Activated CD4-positive, alpha-beta memory T cell treated with anti-CD3 and anti-CD28 coated beads, Interleukin-2, amount 10 ng/mL, durations not matched to agents 7 days and 5 days (primary cell): ENCODE measurements around the gene ARID1B. TPM values are rescaled to one million over a fixed set of nuclear protein-coding genes. Genes with fewer than 3 reads are reported as not detected.

Experiments
- CTCF ChIA-PET: fragments of 350-600 bp; sonication (Branson Sonifier 250); formaldehyde crosslinking; loops from one replicate; lab custom pipeline; 2021; ENCODE audit warnings: antibody characterized with exemption, inconsistent platforms; lab: Charles Lee
- POLR2A ChIA-PET: fragments of 350-600 bp; sonication (Branson Sonifier 250); formaldehyde crosslinking; loops from one replicate; lab custom pipeline; 2021; ENCODE audit warnings: antibody characterized with exemption; lab: Charles Lee
- DNase-seq: peaks from one replicate; pipeline ENCODE4 v3.0.0-alpha.2; 2020
- H3K27ac Mint-ChIP-seq: one replicate; pipeline ENCODE4 v1.8.0; 2021; ENCODE audit warnings: mild to moderate bottlenecking, mixed read lengths
- H3K27me3 Mint-ChIP-seq: one replicate; pipeline ENCODE4 v1.8.0; 2021; ENCODE audit warnings: mixed read lengths
- H3K36me3 Mint-ChIP-seq: one replicate; pipeline ENCODE4 v1.8.0; 2021; ENCODE audit warnings: low read depth, mixed read lengths
- H3K4me1 Mint-ChIP-seq: one replicate; pipeline ENCODE4 v1.8.0; 2021; ENCODE audit warnings: mixed read lengths
- H3K4me3 Mint-ChIP-seq: one replicate; pipeline ENCODE4 v1.8.0; 2021; ENCODE audit warnings: mild to moderate bottlenecking, mixed read lengths
- H3K9me3 Mint-ChIP-seq: one replicate; pipeline ENCODE4 v1.8.0; 2021; ENCODE audit warnings: mixed read lengths
- total RNA-seq, 2 experiments: library from RNA; stranded (reverse); gene quantifications; one replicate each; pipeline ENCODE4 v1.2.3, GENCODE V29; 2021

ARID1B gene
- total RNA-seq, 2 experiments from 2014 or later, result 63.4 to 65.5 TPM

DNA sequence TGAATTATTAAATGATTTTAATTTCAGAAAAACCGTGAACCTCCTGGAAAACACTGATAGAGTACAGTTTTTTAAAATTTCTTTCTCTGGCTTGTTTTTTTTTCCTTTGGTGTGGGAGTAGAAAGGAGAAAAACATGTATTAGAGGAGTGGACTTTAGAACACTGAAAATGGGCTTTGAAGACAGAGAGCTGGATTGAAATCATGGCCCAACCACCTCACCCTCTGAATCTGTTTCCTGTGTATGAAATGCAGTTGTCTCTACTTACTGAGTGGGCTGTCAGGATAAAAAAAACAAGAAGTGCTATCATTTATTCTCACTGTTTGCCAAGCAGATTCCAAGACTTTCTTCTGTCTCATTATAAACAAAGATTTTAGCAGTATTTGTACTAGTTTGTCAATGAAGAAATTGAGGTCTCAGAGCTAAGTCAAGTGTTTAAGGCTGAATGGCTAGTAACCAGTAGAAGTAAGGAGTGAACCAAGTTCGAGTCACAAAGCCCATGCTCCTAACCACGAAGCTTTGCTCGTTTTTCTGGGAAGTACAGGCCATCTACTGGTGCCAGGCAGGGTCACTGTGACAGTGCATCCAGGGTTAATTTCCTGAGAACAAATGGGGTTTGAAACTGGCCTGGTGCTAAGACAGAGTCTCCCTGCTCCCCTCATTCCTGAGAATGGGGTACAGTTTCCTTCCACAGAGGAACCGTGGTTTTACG lies 289.8 kb downstream of the ARID1B start:
- no peak overlapping the region for H3K4me3 Mint-ChIP-seq
- peaks cover 48% of the 10 kb centered on the region for H3K4me1 Mint-ChIP-seq
- POLR2A ChIA-PET, result interaction anchor here (0.7 to 1.2 kb wide), 2 partner anchors 11 to 21 kb away, joined by 3 to 5 read pairs; no protein-coding TSS in a partner anchor

DNA sequence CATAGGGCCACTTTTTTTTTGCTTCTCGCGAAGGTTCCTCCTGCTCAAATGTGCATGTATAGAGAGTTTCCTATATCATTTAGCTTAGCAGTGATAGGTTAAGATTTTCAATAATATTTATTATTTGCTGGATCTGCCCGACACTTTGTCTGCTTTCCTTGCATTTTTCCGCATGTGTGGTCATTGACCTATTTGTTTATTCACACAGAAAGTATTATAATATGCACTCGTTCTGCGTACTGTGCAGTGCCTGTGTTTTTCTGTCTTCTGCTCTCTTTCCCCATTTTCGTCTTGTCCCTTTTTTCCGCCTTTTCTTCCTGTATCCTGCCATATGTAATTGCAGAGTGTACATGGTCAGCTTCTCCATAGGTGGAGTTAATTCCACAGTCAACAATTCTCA lies 290.3 kb downstream of the ARID1B start:
- Mint-ChIP-seq H3K27ac (no peak overlapping the region), H3K4me1 (peaks cover 46% of the 10 kb centered on the region), H3K27me3 (no peaks in the 10 kb centered on the region), H3K36me3 (peaks cover 9% of the 10 kb centered on the region), H3K4me3 (no peak overlapping the region), H3K9me3 (no peaks in the 10 kb centered on the region)
- ChIA-PET POLR2A (interaction anchor here (0.7 to 1.2 kb wide), 3 partner anchors 12 to 46 kb away, joined by 3 to 5 read pairs (median 3); no protein-coding TSS in a partner anchor), CTCF (interaction anchor here (1.0 to 1.6 kb wide), 3 partner anchors 11 to 117 kb away, joined by 3 to 4 read pairs (median 3); no protein-coding TSS in a partner anchor)
- DNase-seq, result no peak

More for the DNA sequence above, 289.8 kb downstream of the ARID1B start:
- no peaks in the 10 kb centered on the region for H3K27me3 Mint-ChIP-seq
- H3K27ac Mint-ChIP-seq, result no peak overlapping the region
- no peak for DNase-seq
- H3K36me3 Mint-ChIP-seq, result peaks cover 12% of the 10 kb centered on the region
- no peaks in the 10 kb centered on the region for H3K9me3 Mint-ChIP-seq
- CTCF ChIA-PET, result interaction anchor here (1.0 to 1.6 kb wide), 2 partner anchors 10 to 117 kb away, joined by 3 read pairs; no protein-coding TSS in a partner anchor

DNA sequence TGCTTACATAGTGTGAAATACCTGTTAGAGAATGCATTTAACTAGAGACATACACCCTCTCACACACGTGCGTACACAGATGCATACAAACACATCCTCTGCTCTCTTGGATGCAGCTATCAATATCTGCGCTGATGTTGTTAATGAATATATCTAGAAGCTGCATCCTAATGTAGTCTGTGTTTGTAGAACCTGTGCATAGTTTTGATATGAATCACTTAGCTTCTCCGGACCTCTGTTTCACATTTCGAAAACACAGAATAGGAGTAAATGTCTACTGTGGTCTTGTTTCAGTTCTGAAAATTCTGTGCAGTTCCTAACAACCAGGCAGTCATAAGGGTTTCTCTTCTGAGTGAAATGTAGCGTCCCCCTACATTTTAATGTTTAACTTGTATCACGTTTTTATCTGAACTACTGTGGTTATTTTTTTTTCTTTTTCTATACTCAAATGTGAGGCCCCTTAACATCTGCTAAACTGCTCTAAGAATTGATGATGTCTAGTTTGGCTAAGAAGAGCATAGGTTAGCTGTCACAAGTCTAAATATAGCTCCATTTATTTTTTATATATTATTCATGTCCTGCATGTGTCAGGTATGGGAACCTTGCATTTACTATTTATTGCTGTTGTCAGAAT lies 291.6 kb downstream of the ARID1B start:
- Mint-ChIP-seq H3K4me3 (no peak overlapping the region), H3K9me3 (no peaks in the 10 kb centered on the region), H3K27me3 (no peaks in the 10 kb centered on the region), H3K27ac (peak overlapping the region; percentile 64), H3K36me3 (peaks cover 13% of the 10 kb centered on the region), H3K4me1 (peaks cover 37% of the 10 kb centered on the region)
- CTCF ChIA-PET, result interaction anchor here (0.6 to 1.5 kb wide), 5 partner anchors 18 to 119 kb away, joined by 3 to 4 read pairs (median 3); no protein-coding TSS in a partner anchor
- no peak for DNase-seq
- POLR2A ChIA-PET, result interaction anchor here (0.7 to 1.6 kb wide), 7 partner anchors 13 to 579 kb away, joined by 3 to 9 read pairs (median 3); no protein-coding TSS in a partner anchor

DNA sequence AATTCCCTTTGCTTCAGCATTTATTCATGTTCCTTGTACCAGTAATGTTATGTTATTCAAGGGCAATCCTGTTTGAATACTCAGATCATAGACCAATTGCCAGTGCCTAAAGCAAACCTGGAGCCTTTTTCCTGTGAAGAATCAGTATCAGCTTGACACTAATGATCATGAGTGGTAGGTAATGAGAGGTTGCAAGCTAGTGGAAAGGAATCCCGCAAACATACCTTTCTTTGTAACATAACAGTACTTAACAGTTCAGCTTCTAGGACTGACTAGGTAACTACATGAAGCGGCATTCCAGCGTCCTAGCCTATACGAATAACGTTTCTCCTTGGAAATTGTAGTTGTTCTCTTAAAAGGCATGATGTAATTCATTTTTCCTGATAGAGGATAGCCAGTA lies 292.4 kb downstream of the ARID1B start:
- Mint-ChIP-seq H3K27ac (peak overlapping the region; percentile 36), H3K27me3 (no peaks in the 10 kb centered on the region), H3K36me3 (peaks cover 17% of the 10 kb centered on the region), H3K4me1 (peaks cover 39% of the 10 kb centered on the region), H3K4me3 (no peak overlapping the region), H3K9me3 (no peaks in the 10 kb centered on the region)
- no peak for DNase-seq
- ChIA-PET POLR2A (interaction anchor here (1.1 to 1.6 kb wide), 4 partner anchors 15 to 35 kb away, joined by 3 to 9 read pairs (median 3); no protein-coding TSS in a partner anchor), CTCF (interaction anchor here (1.0 to 1.4 kb wide), 3 partner anchors 17 to 36 kb away, joined by 3 to 4 read pairs (median 3); no protein-coding TSS in a partner anchor)

DNA sequence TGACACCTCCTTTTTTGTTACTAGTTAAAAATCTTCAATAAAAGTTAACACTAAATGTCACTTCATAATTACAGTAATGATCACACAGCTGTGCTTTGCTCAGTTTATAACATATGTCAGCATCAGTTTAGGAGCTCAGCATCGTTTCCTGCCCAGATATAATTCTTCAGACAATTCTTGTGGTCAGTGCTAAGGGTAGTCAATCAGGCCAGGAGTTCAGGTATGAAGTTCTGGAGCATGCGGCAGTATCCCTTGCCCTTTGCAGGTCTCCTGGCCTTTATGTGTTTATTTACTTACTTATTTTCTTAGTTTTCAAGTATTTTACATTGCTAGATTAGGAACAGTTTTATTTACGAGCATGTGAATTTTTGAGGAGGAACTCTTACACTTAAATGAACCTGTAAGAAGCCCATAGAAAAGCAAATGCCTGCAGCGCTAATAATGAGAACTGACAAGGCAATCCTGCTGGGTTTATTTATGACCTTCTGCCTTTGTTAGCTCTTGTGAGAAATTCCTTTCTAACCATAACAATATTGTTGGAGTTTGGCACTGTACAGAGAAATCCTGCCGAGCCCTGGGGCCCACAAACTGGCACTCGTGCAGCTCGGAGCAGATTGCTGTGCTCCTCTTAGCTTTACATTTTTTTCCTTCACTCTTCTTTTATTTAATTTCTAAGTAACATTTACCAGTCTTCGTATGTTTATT lies 293.4 kb downstream of the ARID1B start:
- no peak overlapping the region for H3K27ac Mint-ChIP-seq
- CTCF ChIA-PET, result interaction anchor here (0.8 to 1.0 kb wide), 2 partner anchors 37 to 264 kb away, joined by 3 read pairs; no protein-coding TSS in a partner anchor

DNA sequence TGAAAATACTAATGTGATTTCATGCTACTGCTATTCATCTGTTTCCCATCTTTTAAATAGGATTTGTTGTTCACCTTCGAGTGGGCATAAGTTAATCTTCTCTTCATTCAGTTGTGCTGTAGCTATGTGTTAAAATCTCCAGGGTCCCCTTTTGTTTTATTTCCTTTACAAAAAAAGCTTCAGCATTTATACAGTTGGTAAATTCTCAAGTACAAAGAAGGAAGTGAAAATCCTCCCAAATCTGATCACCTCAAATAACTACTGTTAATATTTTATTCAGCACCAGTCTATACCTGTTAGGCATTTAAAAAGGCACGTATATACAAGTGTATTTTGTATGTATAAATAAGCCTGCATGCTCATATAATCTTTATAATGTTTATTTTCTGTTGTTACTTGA lies 294.9 kb downstream of the ARID1B start:
- H3K9me3 Mint-ChIP-seq, result no peaks in the 10 kb centered on the region
- peaks cover 50% of the 10 kb centered on the region for H3K4me1 Mint-ChIP-seq
- peaks cover 21% of the 10 kb centered on the region for H3K36me3 Mint-ChIP-seq
- POLR2A ChIA-PET, result no interaction called here
- no peak overlapping the region for H3K4me3 Mint-ChIP-seq
- H3K27ac Mint-ChIP-seq, result no peak overlapping the region
- CTCF ChIA-PET, result no interaction called here
- no peak for DNase-seq
- no peaks in the 10 kb centered on the region for H3K27me3 Mint-ChIP-seq

More for the DNA sequence above, 293.4 kb downstream of the ARID1B start:
- Mint-ChIP-seq H3K4me1 (peaks cover 46% of the 10 kb centered on the region), H3K36me3 (peaks cover 18% of the 10 kb centered on the region), H3K4me3 (no peak overlapping the region), H3K9me3 (no peaks in the 10 kb centered on the region), H3K27me3 (no peaks in the 10 kb centered on the region)
- no peak for DNase-seq
- POLR2A ChIA-PET, result interaction anchor here (0.7 to 1.4 kb wide), 2 partner anchors 8 to 600 kb away, joined by 3 to 4 read pairs; no protein-coding TSS in a partner anchor

DNA sequence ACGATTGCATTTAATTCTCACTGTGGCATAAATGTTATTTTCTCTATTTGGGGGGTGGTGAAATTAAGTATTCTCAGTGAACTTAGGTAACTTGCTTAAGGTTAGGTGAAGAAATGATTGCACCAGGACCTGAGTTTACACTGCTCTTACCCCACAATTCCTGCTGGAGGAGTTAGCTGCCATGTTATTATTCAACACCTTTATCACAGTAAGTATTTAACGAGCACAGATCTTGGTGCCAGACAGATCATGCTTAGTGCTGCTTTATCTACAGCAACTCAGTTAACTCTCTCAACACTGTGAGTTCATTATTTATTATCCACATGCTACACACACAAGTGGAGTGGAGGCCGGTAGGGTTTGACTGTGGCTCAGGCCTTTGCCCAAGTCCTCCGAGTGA lies 296.4 kb downstream of the ARID1B start:
- Mint-ChIP-seq H3K4me1 (peaks cover 43% of the 10 kb centered on the region), H3K36me3 (peaks cover 19% of the 10 kb centered on the region), H3K27ac (no peak overlapping the region), H3K9me3 (no peaks in the 10 kb centered on the region), H3K27me3 (no peaks in the 10 kb centered on the region), H3K4me3 (no peak overlapping the region)
- DNase-seq, result no peak
- ChIA-PET CTCF (no interaction called here), POLR2A (no interaction called here)

DNA sequence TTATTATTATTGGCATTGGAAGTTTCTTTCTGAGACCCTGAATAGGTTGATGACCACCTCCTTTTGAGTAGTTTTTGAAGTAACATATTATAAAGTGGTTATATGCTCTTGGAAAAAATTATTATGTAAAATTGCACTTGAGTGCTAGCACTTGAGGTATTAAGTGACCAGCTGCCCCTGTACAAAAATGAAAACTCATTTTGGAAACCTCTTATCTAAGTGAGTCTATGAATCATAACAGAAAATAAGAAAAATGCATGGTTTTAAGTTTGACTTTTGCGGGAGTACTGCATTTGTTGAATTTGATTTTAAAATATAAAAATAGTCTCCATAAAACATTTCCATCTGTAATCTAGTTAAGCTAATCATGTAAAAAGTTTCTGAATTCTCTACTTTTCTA lies 297.8 kb downstream of the ARID1B start:
- no peak for DNase-seq
- ChIA-PET CTCF (no interaction called here), POLR2A (interaction anchor here (0.7 to 1.0 kb wide), 2 partner anchors 12 to 20 kb away, joined by 3 to 4 read pairs; no protein-coding TSS in a partner anchor)
- H3K27me3 Mint-ChIP-seq, result no peaks in the 10 kb centered on the region
- no peak overlapping the region for H3K27ac Mint-ChIP-seq
- peaks cover 37% of the 10 kb centered on the region for H3K4me1 Mint-ChIP-seq
- peaks cover 19% of the 10 kb centered on the region for H3K36me3 Mint-ChIP-seq
- no peaks in the 10 kb centered on the region for H3K9me3 Mint-ChIP-seq
- no peak overlapping the region for H3K4me3 Mint-ChIP-seq

DNA sequence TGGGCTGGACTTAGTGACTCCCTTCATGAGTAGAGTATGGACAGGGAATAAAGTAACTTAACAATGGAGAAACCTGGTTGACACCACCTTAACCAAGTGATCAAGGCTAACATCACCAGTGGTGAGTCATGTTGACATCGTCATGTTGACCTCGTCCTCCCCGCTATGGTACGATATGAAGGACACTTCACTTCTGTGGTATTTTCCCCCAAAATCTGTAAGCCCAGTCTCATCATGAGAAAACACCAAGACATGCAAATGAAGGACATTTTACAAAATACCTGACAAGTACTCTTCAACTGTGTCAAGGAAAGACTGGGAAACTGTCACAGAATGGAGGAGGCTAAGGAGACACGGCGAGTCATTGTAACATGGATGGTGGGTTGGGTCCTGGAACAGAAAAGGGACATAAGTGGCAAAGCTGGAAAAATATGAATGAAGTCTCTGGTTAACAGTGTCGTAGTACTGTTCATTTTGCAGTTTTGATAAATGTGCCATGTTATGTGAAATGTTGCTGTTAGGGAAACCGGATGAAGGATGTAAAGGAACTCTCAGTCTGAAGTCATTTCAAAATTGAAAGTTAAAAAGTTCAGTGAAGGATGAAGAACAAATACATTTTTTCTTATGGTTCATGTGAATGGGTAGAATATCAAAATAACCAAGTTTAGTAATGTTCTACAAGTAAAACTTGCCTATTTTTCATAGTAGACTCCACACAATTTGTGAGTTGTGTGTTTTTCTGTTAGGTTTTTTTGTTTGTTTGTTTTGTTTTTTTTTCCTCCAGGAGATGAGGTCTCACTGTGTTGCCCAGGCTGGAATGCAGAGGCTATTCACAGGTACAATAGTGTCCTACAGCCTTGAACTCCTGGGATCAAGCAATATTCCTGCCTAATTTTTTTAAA lies 298.6 kb downstream of the ARID1B start:
- peak; percentile 24 for DNase-seq
- Mint-ChIP-seq H3K36me3 (peaks cover 19% of the 10 kb centered on the region), H3K4me1 (peaks cover 32% of the 10 kb centered on the region), H3K4me3 (peak overlapping the region; percentile 69), H3K27me3 (no peaks in the 10 kb centered on the region), H3K9me3 (no peaks in the 10 kb centered on the region), H3K27ac (peak overlapping the region; percentile 82)
- ChIA-PET CTCF (no interaction called here), POLR2A (interaction anchor here (0.7 to 1.0 kb wide), 2 partner anchors 11 to 21 kb away, joined by 3 to 4 read pairs; no protein-coding TSS in a partner anchor)

DNA sequence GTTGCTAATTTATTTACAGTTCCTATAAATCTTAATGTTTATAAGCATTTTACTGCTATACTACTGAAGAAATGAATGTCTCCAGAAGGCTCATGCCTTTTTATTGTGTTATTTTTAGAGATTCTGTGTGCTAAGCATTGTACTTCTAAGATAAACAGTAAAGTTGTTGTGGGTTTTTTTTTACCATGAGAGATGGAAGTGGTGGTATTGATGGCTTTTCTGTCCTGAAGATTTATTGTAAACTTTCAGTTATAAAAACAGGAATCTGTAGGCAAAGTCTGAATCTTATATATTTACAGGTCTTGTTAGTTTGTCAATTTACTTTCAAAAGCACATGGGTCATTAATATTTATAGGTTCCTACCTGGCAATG lies 299.3 kb downstream of the ARID1B start:
- no peak for DNase-seq
- no peak overlapping the region for H3K4me3 Mint-ChIP-seq
- ChIA-PET CTCF (no interaction called here), POLR2A (no interaction called here)
- no peaks in the 10 kb centered on the region for H3K27me3 Mint-ChIP-seq
- H3K4me1 Mint-ChIP-seq, result peaks cover 32% of the 10 kb centered on the region
- no peaks in the 10 kb centered on the region for H3K9me3 Mint-ChIP-seq
- H3K36me3 Mint-ChIP-seq, result peaks cover 19% of the 10 kb centered on the region
- H3K27ac Mint-ChIP-seq, result peak overlapping the region; percentile 82

DNA sequence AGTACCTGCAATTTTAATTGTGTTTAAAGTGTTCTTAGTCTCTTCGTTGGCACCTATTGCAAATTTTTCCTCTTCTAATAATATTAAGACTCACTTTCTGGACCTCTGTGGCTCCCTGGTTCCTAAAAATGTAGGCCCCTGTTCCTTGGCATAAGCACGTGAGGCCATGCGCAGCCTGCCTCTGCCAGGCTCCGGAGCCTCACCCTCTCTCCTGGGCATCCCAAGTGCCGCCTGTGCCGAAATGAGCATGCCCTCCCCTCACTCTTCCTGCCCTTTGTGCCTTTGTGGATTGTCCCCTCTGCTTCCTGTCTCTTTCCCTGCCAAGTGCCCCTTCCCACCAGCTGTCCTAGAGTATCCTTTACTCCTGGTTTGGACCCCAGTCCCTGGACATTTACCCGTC lies 300.1 kb downstream of the ARID1B start:
- Mint-ChIP-seq H3K4me3 (no peak overlapping the region), H3K36me3 (peaks cover 19% of the 10 kb centered on the region), H3K27me3 (no peaks in the 10 kb centered on the region), H3K27ac (no peak overlapping the region), H3K4me1 (peaks cover 32% of the 10 kb centered on the region), H3K9me3 (no peaks in the 10 kb centered on the region)
- ChIA-PET CTCF (no interaction called here), POLR2A (no interaction called here)
- DNase-seq, result no peak

DNA sequence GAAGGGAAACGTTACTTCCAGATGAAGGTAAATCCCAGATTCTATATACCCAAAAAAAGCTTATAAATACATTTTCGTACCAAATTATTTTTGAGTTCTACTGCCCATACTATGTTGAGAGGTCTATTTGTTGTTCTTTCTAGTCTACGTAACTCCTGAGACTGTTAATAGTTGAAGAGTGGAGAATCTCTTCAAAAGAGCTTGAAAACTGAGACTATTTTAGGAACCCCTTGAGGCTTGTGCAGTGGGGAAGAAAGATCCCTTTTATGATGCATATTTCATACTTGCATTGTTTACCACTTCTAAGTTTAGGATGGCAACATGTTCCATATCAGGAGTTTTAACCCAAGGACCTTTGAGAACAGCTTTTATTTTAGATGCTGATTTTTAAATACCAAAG lies 301.1 kb downstream of the ARID1B start:
- Mint-ChIP-seq H3K4me1 (peaks cover 32% of the 10 kb centered on the region), H3K36me3 (peaks cover 19% of the 10 kb centered on the region), H3K9me3 (no peaks in the 10 kb centered on the region), H3K27me3 (no peaks in the 10 kb centered on the region), H3K27ac (no peak overlapping the region), H3K4me3 (no peak overlapping the region)
- ChIA-PET CTCF (no interaction called here), POLR2A (no interaction called here)
- DNase-seq, result no peak
